SIG-M5 (cell line): ENCODE data around the gene ZNF683.
"Not testable (repeated sequence)": the region's sequence is repeated elsewhere in the genome, so short reads cannot be mapped to it uniquely, and the experiment has no call there.

ENCODE experiments used
- DNase-seq: peaks from one replicate; lab custom pipeline; 2025; lab: John Stamatoyannopoulos, UW

Gene ZNF683

DNA sequence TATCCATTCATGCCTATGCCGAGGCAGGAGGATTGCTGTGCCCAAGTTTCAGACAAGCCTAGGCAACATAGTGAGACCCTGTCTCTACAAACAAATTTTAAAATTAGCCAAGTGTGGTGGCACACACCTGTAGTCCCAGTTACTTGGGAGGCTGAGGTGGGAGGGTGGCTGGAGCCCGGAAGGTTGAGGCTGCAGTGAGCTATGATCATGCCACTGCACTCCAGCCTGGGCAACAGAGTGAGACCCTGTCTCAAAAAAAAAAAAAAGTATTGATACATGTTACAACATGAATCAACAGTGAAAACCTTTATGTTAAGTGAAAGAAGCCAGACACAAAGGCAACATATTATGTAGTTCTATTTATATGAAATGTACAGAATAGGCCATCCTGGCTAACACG, 12.5 kb upstream of the ZNF683 start:
- not testable (repeated sequence) for DNase-seq

DNA sequence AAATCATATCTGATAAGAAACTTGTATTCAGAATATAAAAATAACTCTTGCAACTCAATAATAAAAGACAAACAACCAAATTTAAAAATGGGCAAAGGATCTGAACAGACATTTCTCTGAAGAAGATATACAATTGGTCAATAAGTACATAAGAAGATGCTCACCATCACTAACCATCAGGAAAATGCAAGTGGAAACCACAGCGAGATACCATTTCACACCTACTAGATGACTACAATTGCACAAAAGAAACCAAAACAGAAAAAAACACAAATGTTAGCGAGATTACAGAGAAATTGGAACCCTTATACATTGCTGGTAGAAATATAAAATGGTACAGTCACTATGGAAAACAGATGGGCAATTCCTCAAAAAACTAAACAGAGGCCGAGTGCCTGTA, 11.5 kb upstream of the ZNF683 start:
- no peak for DNase-seq

- DNase-seq, result no peak
These were observed 6.3 kb upstream of the ZNF683 start for GRCh38 chr1:26378879-26379251.

- DNase-seq, result peak; percentile 62
These were observed 5.7 kb upstream of the ZNF683 start for GRCh38 chr1:26378088-26378878.

GRCh38 chr1:26376050-26376449, 3.5 kb upstream of the ZNF683 start:
- DNase-seq, result no peak

DNA sequence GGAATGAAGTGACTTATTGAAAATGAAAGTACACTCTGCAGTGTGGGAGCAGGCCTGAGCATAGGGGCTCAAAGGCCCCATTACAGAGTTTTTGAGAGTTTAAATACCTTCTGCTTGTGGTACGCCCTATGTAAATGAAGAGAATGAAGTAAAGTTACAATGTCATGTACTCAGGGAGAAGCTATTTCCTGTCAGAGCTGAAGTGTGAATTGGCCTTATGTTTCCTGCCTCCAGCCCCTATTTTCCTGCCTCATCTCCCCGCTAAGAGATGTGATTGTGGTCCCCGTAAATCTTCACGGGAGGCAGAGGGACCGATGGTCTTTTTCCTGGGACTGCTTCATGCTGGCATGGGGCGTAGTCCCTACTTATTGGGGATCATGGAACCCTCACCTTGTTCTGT, 2.5 kb upstream of the ZNF683 start:
- DNase-seq, result no peak

DNA sequence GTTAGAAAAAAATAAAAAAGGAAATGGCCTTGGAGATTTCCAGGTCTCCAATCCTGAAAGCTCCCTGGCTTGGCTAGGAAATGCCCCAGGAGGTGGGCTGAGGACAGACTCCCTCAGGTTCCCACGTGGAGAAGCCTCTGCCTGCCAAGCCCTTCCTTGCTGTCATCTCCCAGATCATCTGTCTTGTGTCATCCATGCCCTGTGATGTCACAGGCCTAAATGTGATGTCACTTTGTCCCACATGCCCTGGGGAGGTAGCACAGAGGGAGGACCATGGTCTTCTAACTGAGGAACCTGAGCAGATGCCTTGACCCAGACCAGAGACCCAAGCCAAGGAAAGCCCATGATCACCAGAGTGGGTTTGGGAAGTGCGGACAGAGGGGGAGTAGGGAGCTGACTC, 1.8 kb upstream of the ZNF683 start:
- DNase-seq, result not testable (repeated sequence)

GRCh38 chr1:26373789-26374188, 1.2 kb upstream of the ZNF683 start:
- DNase-seq, result no peak

DNA sequence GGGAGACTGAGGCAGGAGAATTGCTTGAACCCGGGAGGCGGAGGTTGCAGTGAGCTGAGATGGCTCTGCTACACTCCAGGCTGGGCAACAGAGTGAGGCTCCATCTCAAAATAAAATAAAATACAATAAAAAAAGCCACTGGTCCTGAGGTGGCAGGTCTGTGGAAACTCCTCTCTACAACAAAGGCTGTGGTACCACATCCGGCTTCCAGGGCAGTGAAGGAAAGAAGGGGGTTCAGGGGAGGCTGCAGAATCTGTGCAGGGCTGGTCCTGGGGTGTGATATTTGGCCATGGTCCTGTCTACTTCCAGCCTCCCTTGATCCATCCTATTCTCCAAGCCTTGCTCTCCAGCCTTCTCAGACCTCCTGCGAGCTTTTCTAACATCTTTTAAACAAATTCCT, 731 bp upstream of the ZNF683 start:
- DNase-seq, result no peak

GRCh38 chr1:26372039-26372438, 511 bp downstream of the ZNF683 start:
- DNase-seq, result no peak

GRCh38 chr1:26370591-26371382, 1.8 kb downstream of the ZNF683 start:
- no peak for DNase-seq

DNA sequence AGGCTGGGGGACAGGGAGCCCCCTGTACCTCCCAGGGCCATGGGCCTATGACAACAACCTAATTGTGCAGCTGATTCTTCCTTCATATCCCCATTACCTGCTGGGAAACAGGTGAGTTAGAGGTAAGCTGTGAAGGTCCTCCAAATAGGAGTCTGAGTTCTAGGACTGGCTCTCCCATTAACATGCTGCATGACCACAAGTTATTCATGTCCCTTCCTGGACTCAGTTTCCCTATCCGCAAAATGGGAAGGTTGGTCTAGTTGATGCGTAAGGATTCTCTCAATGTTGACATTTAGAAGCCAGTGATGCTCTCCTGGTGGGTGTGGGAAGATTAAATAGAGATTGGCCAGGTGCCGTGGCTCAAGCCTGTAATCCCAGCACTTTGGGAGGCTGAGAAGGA, 4.1 kb downstream of the ZNF683 start:
- DNase-seq, result no peak

- DNase-seq, result no peak
These were observed 4.5 kb downstream of the ZNF683 start for GRCh38 chr1:26368006-26368405.

- DNase-seq, result no peak
These were observed 5.1 kb downstream of the ZNF683 start for GRCh38 chr1:26367441-26367840.

GRCh38 chr1:26364956-26365355, 7.6 kb downstream of the ZNF683 start:
- no peak for DNase-seq

GRCh38 chr1:26363549-26364448, 8.8 kb downstream of the ZNF683 start:
- peak; percentile 4 for DNase-seq

DNA sequence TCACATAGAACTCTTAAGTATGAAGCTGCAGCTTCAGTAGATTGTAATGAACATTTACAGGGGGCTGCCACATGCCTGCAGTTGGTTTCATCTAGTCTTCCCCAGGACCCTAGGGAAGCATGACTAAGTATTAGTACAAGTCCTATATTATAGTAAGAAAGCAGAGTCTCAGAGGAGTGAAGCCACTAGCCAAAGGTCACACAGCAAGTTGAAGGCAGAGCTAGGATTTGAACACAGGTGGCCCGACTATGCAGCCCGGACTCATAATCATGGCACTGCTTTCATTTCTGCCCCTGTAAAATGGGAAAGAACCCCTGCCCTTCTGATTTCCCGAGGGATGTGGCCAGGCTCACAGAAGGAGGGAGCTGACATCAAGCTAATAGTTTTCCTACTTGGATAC, 10.2 kb downstream of the ZNF683 start:
- no peak for DNase-seq

GRCh38 chr1:26361605-26362122, 10.9 kb downstream of the ZNF683 start:
- DNase-seq, result no peak

DNA sequence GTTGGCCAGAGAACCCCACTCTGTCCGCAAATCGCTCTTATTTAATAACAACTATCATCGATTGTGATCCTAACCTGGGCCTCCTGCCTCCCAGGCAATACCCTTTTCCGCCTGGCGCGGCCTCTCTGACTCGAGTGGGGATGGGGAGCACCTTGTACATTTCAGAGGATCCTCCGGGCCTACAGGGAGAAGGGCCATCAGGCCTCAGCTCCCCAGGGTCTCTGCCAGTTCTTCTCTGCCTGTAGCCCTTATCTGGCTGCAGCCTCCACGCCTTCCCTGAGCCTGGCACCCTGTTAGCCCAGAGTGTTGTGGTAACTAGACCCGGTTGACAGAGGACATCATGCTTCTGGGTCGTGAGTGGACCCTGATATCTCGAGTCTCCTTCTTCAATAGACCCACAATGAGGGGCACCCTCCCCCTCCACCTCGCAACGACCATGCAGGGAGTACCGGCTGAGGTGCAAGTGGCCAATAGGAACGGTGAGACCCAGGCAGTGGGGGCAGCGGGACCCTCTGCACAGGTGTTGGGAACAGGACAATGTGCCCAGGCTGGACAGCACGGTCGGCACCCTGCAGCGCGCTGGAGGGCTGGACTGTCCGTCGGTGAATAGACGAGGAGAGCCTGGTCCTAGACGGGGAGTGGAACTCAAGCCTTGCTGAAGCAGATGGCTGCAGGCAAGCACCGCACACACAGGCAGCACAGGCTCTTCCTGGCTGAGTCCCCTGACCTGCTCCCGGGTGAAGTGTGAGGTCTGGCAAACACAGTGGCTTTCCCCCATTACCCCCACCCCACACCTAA, 11.5 kb downstream of the ZNF683 start:
- no peak for DNase-seq

GRCh38 chr1:26359981-26360806, 12.4 kb downstream of the ZNF683 start:
- DNase-seq, result no peak
